NCI-H1436 (cell line): Measurements from ENCODE around the gene BCHE.

Source experiments
- DNase-seq: peaks from one replicate; lab custom pipeline; 2025; lab: John Stamatoyannopoulos, UW

BCHE gene

DNA sequence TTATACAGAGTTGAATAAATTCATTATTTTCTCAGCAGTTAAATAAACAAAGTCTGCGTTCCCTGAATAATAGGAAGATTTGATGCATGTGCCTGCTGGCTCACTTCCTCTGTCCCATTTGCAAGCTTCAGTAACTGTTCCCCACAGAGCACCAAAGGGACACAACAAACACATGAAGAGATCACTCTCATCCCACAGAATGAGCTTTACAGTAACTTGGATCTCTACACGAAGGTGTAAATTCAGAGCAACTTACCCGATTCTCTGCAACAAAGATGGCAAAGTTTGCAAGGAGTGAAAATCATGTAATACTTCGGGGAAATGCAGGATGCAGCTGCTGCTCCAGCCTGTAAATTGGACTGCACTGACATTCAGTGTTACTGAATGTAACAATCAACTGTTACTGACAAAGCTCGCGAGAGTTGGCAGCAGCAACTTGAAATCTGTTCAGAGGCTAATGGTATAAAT lies at the start of gene BCHE:
BCHE (minus strand) TSS at position 366 of the 468 bp plus-strand sequence. CDS start 6,390 bp downstream, outside the sequence.
- peak; percentile 49 for DNase-seq

DNA sequence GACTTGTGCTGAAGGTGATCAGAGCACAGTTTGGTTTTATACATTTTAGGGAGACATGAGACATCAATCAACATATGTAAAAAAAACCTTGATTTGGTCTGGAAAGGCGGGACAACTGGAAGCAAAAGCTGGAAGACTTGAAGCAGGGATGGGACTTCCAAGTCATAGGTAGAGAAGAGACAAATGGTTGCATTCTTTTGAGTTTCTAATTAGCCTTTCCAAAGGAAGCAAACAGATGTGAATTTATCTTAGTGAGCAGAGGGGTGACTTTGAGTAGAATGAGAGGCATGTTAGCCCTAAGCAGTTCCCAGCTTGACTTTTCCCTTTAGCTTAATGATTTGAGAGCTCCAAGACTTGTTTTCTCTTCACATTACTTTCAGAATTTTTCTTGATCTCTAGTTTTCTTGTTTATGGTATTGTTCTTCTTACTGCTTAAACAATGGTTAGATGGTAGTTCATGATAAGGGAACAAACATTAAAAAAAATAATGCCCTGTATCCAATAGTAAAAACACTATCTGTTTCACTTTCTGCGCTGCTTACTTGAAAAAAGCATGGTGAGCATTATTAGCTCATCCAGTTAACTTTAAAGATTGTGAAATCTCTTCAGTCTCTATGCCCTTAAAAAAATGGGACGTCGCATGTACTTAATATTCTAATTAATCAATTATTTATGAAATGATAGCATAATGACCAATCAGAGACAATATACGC lies 48.5 kb upstream of the BCHE start:
- DNase-seq = no peak

DNA sequence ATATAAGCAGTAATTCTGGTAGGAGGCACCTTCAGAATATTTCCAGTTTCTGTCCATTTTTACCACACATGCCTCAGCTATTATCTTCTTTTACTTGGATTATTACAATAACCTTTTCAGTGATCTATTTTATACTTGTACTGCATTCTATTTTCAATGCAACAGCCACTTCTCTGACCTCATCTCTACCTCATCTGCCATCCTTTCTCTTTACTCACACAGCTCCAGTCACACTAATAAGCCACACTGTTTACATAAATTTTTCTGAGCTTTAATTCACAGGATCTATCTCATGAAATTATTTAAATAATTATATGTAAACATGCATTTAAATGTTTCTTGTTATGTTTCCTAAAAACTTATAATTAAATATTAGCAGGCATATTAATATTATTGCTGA lies 47.3 kb upstream of the BCHE start:
- no peak for DNase-seq

DNA sequence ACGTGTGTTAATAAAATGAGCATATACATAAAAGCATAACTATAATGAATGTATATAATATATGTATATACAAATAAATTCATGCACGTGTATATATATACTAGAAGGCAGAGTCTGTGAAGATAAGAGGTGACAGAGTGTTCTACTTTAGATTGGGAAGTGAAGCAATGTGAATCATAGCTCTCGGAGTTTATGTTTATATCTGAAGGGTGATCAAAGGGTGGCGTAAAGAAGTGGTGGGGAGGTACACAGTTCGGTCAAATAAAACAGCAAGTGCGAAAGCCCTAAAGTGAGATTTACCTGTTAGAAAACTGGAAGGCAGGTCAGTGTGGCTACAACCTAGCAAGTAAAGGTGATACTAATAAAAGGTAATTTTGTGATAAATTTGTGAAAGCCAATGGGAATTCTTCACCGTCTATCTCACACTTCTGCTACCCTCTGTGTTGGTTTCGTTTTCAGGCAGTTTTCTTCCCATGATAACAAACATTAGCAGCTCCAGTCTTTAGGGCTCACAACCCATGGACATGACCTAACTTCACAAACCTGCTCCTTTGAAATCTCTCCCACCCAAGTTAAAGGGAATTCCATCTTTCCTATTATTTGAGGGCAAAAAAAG lies 46.7 kb upstream of the BCHE start:
- DNase-seq = peak; percentile 26

DNA sequence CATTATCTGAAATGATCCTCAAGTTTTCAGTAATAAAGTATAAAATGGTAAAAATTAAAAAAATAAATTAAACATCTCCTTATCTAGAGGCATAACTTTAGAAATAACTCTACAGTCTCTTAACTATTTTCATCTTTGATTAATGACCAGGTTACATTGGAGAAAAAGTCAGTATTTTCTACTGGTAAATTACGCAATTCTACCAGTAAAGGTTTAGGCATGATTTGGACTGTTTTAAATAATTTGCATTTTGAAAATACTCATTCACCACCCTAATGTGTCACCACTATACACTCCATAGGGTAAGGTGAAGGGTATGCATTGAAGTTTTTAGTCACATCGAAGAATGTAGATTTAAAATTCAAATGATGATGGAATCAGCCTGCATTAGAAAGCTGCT lies 45.9 kb upstream of the BCHE start:
- no peak for DNase-seq

DNA sequence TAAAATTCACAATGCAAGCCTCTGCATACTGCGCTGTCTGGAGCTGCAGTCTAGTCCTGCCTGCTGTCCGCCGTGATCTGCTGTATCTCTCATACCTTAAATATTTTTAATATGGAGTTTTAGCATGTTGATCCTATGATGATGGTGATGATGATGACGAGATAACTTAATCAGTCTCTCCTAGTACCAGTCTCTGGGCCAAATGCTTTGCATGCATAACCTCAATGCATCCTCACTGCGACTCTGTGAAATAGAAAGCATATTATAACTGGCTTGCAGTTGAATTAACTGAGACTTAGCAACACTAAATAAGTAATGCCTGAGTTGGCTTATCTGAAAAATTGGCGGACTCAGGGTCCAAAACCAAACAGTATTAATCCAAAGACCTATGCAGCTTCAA lies 38.4 kb upstream of the BCHE start:
- DNase-seq = no peak

DNA sequence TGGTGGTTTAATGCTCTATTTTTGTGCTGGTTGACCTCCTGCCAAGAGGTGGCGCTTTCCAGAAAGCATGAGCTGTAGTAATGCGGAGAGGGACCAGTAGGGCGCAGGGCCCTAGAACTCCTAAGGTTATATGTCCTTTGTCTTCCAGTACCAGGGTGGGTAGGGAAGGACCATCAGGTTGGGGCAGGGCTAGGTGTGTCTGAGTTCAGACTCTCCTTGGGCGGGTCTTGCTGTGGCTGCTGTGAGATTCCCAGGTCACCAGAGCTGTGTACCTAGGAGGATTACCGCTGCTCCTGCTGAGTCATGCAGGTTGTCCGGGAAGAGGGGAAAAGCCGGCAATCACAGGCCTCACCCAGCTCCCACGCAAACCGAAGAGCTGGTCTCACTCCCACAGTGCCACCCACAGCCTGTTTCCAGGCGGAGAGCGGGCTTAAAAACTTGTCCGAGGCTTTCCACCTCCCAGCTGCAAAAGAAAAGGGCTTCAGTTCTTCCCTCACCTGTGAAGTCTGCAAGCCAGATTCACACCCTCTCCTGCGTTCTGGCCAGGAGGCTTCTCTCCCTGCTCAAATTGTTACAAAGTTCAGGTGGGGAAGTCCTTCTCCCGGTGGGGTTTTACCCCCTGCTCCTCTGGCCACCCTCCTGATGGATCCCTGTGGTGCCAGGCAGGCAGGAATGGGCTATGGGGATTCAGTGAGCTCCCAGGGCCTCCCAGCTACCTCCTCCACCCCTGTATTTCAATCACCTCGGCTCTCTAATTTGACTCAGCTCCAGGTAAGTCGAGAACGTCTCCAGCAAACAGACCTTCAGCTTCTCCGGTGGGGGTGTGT lies 37.7 kb upstream of the BCHE start:
- DNase-seq = peak; percentile 89

DNA sequence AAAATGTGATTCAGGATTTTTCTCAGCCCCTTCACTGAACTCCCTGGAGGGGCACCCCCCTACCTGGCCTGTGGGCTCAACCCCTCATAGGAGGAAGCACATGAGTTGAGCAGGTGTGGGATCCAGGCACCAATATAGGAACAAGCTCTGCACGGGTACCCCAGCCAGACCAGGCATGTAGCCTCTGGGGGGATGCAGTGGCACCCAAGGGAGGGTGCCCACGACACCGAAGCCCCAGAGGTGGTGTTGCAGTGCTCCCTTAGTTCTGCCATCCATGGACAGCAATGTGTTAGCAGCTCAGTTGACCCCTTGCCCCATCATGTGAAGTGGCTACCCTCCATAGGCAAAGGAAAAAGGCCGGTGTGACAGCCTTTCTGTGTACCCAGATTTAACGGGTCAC lies 30.9 kb upstream of the BCHE start:
- no peak for DNase-seq

DNA sequence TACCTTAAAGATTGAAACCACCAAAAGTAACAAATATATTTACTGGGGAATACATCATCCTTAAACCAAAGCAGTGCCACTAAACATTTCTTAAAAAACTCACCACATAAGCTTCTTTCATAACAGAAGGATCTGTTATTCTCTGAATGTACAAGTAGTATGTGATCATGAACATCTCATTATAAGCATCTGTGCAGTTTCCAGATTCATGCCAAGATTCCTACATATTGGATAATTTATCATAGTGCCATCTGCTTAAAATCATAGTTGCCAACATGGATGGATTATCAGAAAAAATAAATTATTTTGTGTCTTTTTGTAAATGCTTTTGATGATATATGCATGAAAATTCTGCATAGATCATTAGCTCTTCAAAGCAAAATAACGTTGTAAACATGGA lies 21.8 kb upstream of the BCHE start:
- no peak for DNase-seq

DNA sequence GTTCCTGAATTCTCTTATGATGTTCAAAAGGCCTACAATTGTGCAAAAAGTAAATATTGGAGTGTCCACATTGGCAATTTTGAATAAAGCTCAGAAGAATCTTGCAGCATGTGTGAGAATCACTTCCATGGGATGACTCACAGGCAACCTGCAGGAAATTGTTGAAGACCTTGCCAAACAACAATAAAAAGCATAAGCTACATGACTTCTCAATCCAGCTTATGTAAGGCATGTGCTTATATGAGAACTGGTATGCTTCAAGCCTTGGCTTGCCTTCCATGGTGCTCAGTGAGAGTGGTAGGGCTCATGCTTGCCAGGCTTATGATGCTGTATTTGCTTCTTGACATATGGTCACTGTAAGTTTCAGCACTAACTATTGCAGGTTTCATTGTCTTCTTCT lies 18.4 kb upstream of the BCHE start:
- no peak for DNase-seq

DNA sequence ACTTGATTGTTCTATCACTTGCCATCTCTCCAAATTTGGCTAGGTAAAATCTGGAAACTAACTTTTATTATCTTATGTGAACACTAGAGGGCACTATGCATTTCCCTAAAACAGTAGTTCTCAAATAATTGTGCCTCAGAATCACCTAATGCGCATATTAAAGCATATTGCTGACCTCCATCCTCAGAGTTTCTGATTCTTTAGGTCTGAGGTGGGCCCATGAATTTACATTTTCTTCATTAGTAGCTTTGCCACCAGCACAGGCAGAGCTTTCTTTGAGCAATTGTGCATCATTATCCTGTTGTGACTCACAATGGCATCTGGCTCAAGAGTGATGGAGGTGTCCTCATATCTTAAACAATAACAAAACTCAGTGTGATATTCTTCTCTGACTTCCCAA lies 17.5 kb upstream of the BCHE start:
- peak; percentile 12 for DNase-seq

DNA sequence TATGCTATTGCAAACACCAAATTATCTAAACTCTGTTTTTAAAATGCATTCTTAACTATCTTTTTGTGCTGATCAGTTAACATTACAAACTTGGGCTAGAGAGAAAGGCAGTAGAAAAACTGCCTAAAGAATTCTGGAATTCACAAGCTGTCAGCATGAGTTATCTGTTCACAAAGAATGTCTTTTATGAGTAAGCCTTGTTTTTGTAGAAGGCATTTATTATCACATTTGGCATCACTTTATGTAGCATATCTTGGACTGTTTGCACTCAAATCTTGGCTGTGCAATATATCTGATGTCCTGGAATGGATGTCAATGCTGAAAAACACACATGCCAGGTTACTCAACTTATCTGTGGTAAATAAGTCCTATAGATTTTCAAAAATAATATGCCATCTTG lies 15.5 kb upstream of the BCHE start:
- no peak for DNase-seq

DNA sequence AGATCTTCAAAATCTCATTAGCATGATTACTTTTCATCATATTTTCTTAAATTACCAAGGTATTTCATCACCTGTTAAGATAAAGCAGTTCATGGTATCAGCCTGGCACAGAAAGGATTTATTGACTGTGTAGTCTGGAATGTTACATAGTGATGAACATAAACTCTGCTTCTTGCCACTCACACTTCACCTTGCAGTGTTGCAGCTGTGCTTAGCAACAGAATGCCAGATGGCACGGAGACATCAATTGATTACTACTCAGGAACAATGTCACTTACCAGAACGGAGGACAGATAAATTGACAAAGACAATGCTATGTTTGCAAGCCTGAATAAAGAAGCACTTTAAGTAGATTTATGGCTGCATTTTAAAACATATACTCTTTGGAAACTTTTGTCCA lies 15.0 kb upstream of the BCHE start:
- DNase-seq = no peak

DNA sequence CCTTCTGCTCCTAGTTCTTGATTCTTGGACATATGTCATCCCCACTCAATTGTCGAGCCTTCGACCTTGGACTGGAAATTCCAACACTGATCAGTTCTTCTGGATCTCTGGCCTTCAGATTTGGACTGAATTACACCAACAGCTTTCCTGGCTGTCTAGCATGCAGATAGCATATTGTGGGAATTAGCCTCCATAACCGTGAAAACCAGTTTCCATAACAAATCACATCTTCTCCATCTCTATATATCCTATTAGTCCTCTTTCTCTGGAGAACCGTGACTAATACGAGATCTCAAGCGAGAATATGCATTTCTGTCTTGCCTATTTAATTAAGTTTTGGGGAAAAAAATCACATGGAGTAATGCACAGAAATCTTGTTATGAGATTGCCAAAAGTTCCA lies 8.8 kb upstream of the BCHE start:
- DNase-seq = no peak

DNA sequence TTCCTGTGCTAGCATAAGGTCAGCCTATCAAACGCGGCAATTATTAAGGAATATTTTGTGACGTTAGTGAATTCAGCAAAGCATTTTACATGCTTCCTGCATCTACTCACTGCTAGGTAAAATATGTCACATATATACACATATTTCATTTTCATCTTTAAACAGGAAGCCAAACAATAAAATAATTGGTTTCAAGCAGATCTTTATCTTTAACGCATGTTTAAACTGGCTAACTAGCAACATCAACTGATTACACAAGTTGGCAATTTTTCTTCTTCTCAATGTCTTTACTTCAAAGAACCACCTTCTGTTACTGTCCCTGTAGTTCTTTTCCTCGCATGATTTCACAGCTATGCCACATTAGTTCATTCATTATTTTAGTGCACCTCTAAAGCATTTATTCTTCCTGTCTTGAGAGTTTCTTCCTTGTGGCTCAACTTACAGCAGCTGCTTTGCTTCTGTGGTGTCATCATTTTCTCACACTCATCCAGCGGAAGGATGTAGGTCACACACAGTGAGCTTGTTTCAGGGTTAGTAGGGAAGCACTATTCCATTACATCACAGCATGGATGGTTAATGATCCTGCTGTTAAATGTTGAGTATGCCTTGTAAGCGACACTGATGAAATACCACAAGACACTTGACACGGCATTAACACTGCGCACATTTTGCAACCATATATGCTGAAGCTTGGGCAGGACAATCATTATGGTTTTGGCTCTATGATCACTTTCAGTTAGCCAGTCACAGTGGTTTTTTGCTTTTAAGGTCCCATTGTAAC lies 2.3 kb upstream of the BCHE start:
- DNase-seq = no peak

DNA sequence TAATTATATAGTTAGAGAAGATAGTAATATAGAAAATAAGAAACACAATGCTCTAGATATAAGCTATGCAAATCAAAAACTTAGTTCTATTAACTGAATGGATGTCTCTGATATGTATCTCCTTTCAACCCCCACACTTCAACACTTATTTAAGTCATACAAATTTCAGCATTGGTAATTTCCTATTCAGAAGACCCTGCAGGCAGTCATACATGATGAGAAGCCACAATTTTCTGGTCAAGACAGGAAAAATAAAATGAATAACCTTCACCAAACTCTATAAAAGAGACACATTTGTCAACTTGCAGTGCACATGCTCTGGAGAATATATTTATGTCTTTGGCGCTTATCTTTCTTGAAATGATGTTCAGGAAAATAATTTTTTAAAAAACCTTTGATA lies 578 bp upstream of the BCHE start:
- no peak for DNase-seq

DNA sequence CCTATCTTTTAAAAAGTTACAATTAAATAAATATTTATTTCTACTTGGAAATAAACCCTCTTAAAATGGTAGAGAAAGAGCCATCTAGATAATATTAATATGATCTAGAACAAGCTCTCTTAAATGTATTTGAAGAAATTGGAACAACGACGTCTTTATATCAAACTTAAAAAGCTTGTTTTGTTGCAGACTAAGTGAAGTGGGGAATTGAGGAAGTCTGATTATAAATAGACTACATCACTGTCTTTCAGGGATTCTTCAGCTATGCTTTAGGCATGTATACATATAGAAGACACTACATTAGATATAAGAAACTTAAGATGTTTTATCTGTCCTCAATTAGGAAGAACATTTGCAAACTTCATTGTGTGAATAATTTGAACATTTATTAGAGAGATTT lies 1.8 kb downstream of the BCHE start:
- no peak for DNase-seq

DNA sequence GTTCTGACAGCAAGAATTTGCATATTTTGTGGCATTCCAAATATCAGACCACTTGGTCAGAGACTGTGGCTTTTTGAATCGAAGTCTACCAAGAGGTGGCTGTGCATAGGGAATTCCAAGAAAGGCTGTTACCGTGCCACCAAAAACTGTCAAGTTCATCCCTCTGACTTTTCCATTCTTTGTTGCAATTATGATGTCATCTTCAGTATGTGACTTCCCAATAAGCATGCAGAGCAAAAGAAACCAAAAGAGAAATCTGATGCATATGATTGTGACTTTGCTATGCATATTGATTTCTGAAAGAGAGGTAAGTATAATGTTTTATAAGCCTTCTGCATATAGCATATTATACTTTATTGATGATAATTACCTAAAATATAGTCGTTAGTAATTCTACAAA lies 6.5 kb downstream of the BCHE start:
- DNase-seq = no peak

DNA sequence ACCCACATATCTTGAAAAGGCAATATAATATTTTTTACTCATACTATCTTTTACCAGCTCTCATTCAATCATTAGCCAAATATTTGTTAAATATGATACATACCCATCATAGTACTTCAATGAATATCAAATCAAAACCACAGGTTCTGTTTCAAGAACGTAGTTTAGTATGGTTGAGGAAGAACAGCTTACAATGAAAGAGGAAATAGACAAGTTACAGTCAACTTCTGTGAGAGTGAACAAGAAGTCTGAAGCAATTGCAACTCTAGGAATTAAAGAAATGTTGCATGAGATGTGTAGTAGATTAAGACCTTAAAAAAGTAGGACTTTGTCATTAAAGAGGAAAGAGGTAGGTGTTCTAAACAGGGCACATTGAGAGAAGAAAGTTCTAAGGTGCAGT lies 9.3 kb downstream of the BCHE start:
- no peak for DNase-seq

DNA sequence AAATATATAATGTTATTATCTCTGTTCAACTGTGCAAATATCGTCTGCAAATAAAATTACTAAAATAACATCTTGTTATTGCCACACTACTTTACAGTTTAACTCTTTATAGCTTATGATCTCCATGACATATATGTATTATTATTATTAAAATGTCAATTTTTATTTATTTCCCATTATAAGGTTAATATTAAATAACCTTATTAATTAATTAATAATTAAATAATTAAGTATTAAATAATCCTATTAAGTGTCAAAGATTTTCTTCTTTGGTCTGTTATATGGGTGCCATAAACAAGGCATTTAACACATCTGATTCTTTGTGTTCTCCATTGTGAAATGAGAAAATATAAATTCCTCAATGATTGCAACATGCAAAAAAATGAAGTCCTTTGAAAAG lies 10.0 kb downstream of the BCHE start:
- DNase-seq = no peak

DNA sequence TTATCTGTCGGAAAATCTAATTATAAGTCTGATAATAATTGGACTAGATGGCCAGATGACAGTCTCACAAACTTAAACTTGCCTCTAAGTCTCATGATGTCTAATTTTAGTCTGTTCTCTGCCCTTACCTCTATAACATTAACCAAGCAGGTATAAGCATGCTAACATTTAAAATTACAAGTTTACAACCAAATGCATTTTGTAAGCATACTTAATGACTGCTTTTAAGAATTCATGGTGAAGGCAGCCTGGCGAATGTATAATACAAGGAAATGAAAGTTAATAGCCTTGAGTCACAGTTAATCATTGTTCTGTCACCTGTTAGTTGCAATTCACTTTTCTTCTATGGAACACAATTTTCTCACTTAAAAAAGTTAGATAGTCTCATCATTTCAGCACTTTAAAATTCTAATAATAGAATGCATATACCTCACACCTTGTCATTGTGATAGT lies 16.5 kb downstream of the BCHE start:
- DNase-seq = no peak

DNA sequence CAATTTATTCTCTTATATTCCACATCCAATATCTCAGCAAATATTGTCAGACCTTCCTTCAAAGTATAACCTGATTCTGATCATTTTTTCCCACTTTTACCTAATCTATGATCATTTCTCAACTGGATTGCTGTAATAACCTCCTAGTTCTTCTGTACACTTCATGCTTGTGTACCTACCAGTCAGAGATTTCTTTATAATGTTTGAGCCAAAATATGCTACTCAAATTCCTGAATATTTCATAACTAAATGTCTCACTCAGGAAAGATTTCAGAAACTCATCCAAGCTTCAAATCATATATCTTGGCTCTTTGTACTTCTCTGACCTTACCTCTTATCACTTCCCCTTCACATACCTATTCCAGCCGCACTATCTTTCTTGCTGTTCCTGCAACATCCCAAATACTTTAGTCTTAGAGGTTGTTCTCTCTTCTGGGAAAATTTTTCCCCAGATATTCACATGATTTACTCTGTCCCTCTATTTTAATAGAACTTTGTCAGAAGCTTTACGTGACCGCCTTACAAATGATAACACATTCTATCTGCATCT lies 20.0 kb downstream of the BCHE start:
- no peak for DNase-seq
